Right atrium auricular region (tissue), 2 donors: ENCODE measurements around the gene NCF2. TPM values are rescaled to one million over a fixed set of nuclear protein-coding genes. Genes with fewer than 3 reads are reported as not detected.
"Not testable (repeated sequence)": the region's sequence is repeated elsewhere in the genome, so short reads cannot be mapped to it uniquely, and the experiment has no call there.

Experiments used
- DNase-seq: peaks from one replicate; pipeline ENCODE4 v3.0.0-alpha.2; 2019; ENCODE audit warnings: low spot score
- H3K27ac ChIP-seq, 2 donors: fragments of 200-600 bp; sonication (generic); 1 replicate in 1 of 2; 2 replicates in 1 of 2; pipeline ENCODE4 v1.5.1; 2016 to 2019
- H3K27me3 ChIP-seq, 2 donors: fragments of 200-600 bp; sonication (generic); one replicate each; pipeline versions ENCODE4 v1.5.1 to v1.6.0; 2017 to 2019
- H3K36me3 ChIP-seq: fragments of 200-600 bp; sonication (generic); one replicate; pipeline ENCODE4 v1.5.1; 2016
- H3K4me1 ChIP-seq, 2 donors: fragments of 200-600 bp; sonication (generic); one replicate each; pipeline versions ENCODE4 v1.5.1 to v1.6.0; 2017 to 2019
- H3K4me3 ChIP-seq, 2 donors: fragments of 200-600 bp; sonication (generic); 1 replicate in 1 of 2; 2 replicates in 1 of 2; pipeline ENCODE4 v1.5.1; 2017 to 2019; ENCODE audit warnings: mild to moderate bottlenecking in 1 of 2, moderate library complexity in 1 of 2
- H3K9me3 ChIP-seq, 2 donors: fragments of 200-600 bp; sonication (generic); one replicate each; pipeline ENCODE4 v1.5.1; 2019
- total RNA-seq, 2 donors: library from RNA; depleted of rRNA; stranded (reverse); fragments of >200 nt; gene quantifications; one replicate each; pipeline ENCODE4 v1.1.0, GENCODE V29; 2016
- TF ChIP-seq, protein P1 (sequence below), 2 donors: fragments of 200-600 bp; sonication (generic); IDR thresholded peaks; one replicate each; pipeline ENCODE4 v1.5.1; 2019; ENCODE audit warnings: antibody characterized with exemption in 2 of 2

Gene NCF2
- total RNA-seq, 2 donors from 2014 or later, result 3.2 to 10.7 TPM

DNA sequence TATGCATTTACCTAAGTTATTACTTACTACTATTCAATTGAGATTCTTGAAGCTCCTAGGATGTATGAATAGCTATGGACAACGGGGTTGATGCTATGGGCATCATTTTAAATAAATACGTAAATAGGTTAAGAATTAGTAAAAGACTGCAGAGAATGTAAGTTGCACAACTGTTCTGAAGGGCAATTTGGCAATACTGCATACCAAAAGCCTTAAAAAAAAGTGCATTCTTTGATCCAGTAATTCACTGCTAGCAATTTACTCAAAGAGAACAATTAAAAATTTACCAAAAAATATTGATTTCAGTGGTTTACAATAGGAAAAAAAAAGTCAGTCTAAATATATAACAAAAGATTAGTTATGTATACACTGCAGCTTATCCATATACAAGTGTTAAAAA, 41.9 kb upstream of the NCF2 start:
- Histone ChIP-seq H3K27me3 (no peaks in the 10 kb centered on the region), H3K9me3 (no peaks in the 10 kb centered on the region), H3K4me1 (peaks cover 0 to 58% of the 10 kb centered on the region in 2 donors), H3K4me3 (peak overlapping the region; percentile 12 to 91), H3K36me3 (peaks cover 33% of the 10 kb centered on the region), H3K27ac (peak overlapping the region in 1 of 2 donors; percentile 97)
- no peak for DNase-seq
- TF ChIP-seq, protein P1, sequence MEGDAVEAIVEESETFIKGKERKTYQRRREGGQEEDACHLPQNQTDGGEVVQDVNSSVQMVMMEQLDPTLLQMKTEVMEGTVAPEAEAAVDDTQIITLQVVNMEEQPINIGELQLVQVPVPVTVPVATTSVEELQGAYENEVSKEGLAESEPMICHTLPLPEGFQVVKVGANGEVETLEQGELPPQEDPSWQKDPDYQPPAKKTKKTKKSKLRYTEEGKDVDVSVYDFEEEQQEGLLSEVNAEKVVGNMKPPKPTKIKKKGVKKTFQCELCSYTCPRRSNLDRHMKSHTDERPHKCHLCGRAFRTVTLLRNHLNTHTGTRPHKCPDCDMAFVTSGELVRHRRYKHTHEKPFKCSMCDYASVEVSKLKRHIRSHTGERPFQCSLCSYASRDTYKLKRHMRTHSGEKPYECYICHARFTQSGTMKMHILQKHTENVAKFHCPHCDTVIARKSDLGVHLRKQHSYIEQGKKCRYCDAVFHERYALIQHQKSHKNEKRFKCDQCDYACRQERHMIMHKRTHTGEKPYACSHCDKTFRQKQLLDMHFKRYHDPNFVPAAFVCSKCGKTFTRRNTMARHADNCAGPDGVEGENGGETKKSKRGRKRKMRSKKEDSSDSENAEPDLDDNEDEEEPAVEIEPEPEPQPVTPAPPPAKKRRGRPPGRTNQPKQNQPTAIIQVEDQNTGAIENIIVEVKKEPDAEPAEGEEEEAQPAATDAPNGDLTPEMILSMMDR (IDR thresholded peaks at IDR 0.05), result no peak

DNA sequence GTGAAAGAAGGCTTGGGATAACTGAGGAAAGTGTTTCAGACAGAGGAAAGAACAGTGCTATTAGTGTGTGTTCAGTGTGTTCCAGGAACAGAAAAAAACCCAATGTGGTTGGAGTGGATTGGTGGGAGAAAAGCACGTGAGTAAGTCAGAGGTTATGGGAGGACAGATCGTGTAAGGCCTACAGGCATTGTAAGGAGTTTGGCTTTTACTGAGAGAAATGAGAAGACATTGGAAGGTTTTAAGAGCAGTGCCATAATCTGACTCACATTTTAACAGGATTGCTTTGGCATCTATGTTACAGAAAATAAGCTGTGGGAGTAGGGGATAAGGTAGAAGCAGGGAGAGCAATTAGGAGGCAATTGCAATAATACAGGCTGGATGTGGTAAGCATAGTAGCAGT, 40.5 kb upstream of the NCF2 start:
- H3K36me3 ChIP-seq, result peaks cover 38% of the 10 kb centered on the region

DNA sequence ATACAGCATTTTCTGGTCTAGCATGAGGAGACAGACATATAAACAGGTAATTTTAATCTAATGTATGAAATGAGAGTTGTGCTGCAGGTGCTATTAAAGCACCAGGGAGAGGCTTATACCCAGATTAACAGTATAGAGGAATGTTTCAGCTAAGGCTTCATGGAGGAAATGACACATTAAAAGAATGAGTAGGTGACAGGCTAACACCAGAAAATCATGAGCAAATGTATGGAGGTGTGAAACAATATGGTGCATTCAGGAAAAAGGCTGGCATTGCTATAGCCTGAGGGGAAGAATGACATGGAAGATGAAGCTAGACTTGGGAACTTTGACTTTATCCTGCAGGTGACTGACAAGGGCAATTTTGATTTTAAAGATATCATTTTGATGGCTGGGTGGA, 38.3 kb upstream of the NCF2 start:
- Histone ChIP-seq H3K36me3 (peaks cover 50% of the 10 kb centered on the region), H3K27ac (no peak overlapping the region), H3K4me1 (peaks cover 0 to 65% of the 10 kb centered on the region in 2 donors), H3K9me3 (no peaks in the 10 kb centered on the region), H3K4me3 (no peak overlapping the region), H3K27me3 (no peaks in the 10 kb centered on the region)
- DNase-seq, result no peak
- TF ChIP-seq, protein P1 (IDR thresholded peaks at IDR 0.05), result no peak

More for the DNA sequence above, 40.5 kb upstream of the NCF2 start:
- Histone ChIP-seq H3K27ac (peak overlapping the region in 1 of 2 donors; percentile 18), H3K4me3 (no peak overlapping the region), H3K4me1 (peaks cover 0 to 61% of the 10 kb centered on the region in 2 donors), H3K9me3 (no peaks in the 10 kb centered on the region), H3K27me3 (no peaks in the 10 kb centered on the region)
- no peak for DNase-seq
- TF ChIP-seq, protein P1 (IDR thresholded peaks at IDR 0.05), result no peak

DNA sequence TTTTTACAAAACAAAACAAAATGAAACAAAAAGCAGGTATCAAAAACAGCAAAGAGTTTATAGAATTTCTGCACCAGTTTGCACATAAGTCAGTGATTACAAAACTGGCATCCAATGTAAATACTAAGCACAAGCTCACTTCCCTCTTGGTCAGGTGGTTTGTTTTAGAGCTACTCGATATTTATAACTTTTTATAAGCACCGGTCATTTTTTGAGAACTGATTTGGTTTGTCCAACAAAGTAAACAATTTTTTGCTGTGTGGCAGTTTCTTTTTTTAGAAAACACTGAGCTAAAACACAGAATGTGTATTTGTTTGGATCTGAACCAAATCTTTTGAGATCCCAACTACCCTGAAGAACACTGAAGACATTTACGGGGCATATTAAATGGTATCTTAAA, 36.0 kb upstream of the NCF2 start:
- not testable (repeated sequence) for H3K27me3 ChIP-seq, H3K9me3 ChIP-seq, DNase-seq, H3K4me3 ChIP-seq
- peak overlapping the region in 1 of 2 donors; percentile 40 for H3K27ac ChIP-seq
- peaks cover 50% of the 10 kb centered on the region for H3K36me3 ChIP-seq
- H3K4me1 ChIP-seq, result peaks cover 0 to 59% of the 10 kb centered on the region in 2 donors

DNA sequence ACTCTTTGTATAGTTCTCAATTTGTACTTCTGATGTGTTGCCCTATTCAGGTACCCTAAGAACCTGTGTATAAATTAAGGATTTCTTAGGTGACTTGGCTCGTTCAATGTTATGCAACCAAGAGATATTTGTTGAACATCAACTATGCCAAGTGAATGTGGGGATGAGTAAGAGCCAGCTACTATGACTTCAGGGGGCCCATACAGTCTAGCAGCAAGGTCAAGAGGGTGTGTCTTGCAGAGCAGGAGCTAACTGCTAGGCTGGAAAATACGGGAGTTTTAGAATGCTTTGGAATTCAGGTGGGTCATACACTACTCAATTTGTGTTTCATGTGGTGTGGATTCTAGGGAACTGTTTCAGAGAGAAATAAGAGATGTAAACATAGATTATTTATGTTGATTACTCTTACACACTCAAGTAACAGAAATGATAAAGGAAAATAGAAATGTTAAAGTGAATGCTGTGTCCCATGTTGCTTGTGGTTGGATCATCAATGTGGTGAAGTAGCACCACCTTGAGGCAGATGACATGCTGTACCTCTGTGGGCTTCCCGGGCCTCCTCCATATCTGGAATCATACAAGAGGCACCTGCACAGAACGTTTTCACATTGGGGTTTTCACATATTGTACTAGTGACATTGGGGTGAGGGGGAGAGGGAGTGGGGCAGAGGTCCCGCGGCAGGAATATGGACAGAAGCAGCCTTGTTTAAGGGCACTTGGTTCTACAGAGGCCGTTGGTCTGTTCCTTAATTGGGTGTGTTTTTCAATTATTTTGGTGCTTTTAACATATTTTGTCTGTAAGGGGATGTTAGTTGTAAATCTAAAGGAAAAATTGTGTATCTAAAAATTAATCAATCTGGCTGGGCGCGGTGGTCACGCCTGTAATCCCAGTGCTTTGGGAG, 32.9 kb upstream of the NCF2 start:
- H3K27me3 ChIP-seq, result no peaks in the 10 kb centered on the region
- no peak overlapping the region for H3K27ac ChIP-seq
- peaks cover 0 to 39% of the 10 kb centered on the region in 2 donors for H3K4me1 ChIP-seq
- H3K9me3 ChIP-seq, result no peaks in the 10 kb centered on the region
- peaks cover 23% of the 10 kb centered on the region for H3K36me3 ChIP-seq
- H3K4me3 ChIP-seq, result no peak overlapping the region
- DNase-seq, result no peak
- TF ChIP-seq, protein P1 (IDR thresholded peaks at IDR 0.05), result peak in 1 of 2 donors; percentile 73

DNA sequence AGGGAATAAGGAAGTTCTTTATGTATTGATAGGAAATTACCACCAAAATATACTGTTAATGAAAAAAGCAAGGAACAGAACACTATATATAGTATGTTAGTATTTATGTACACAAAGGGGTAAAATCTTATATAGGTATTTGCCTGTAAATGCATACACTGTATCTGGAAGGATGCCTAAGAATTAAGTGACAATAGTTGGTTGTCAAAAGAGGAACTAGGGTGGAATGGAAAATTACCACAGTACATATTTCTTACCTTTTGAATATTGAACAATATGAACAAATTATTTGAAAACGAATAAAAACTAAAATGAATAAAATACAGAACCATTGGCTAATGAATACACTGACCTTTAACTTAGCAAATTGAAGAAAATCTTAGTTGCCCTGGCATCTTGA, 31.8 kb upstream of the NCF2 start:
- TF ChIP-seq, protein P1 (IDR thresholded peaks at IDR 0.05), result no peak
- no peaks in the 10 kb centered on the region for H3K9me3 ChIP-seq
- peaks cover 17% of the 10 kb centered on the region for H3K36me3 ChIP-seq
- no peaks in the 10 kb centered on the region for H3K27me3 ChIP-seq
- DNase-seq, result no peak
- peaks cover 0 to 33% of the 10 kb centered on the region in 2 donors for H3K4me1 ChIP-seq
- H3K27ac ChIP-seq, result no peak overlapping the region
- no peak overlapping the region for H3K4me3 ChIP-seq
